Measurements from ENCODE around the gene TMEM44. TPM values are rescaled to one million over a fixed set of nuclear protein-coding genes. Genes with fewer than 3 reads are reported as not detected.
A peak's percentile ranks its signal among the peaks of the same experiment; 100 is the strongest.

TMEM44 gene
- total RNA-seq, 1 experiment from 2014 or later, result 8.3 TPM

GRCh38 chr3:194559530-194559929 is 73.7 kb downstream of the TMEM44 start:
- ChIA-PET CTCF (interaction anchor here (0.6 kb wide), 1 partner anchor 156 kb away, joined by 3 read pairs; no protein-coding TSS in a partner anchor), POLR2A (no interaction called here)
- intact Hi-C loops (cut with micrococcal nuclease), result no loop called here
- no peak overlapping the region for H3K27ac Mint-ChIP-seq (ENCODE audit: low read depth, unreplicated experiment)
- DNase-seq (ENCODE audit: unreplicated experiment), result no peak
- no peaks in the 10 kb centered on the region for H3K27me3 Mint-ChIP-seq (ENCODE audit: insufficient read depth, unreplicated experiment)
- no peaks in the 10 kb centered on the region for H3K9me3 Mint-ChIP-seq (ENCODE audit: unreplicated experiment)
- H3K4me3 Mint-ChIP-seq (ENCODE audit: unreplicated experiment), result no peak overlapping the region
- H3K36me3 Mint-ChIP-seq (ENCODE audit: insufficient read depth, unreplicated experiment), result no peaks in the 10 kb centered on the region
- no peak for TF ChIP-seq CTCF (IDR thresholded peaks at IDR 0.05; ENCODE audit: unreplicated experiment)
- no TSS peak for BruUV-seq (replicated peaks)
- peaks cover 9% of the 10 kb centered on the region for H3K4me1 Mint-ChIP-seq (ENCODE audit: insufficient read depth, unreplicated experiment)

- H3K27ac Mint-ChIP-seq (ENCODE audit: low read depth, unreplicated experiment), result peak overlapping the region; percentile 74
- H3K4me3 Mint-ChIP-seq (ENCODE audit: unreplicated experiment), result peak overlapping the region; percentile 56
- no peak for TF ChIP-seq CTCF (IDR thresholded peaks at IDR 0.05; ENCODE audit: unreplicated experiment)
- no peaks in the 10 kb centered on the region for H3K9me3 Mint-ChIP-seq (ENCODE audit: unreplicated experiment)
- no peaks in the 10 kb centered on the region for H3K27me3 Mint-ChIP-seq (ENCODE audit: insufficient read depth, unreplicated experiment)
- BruUV-seq (replicated peaks), result no TSS peak
- ChIA-PET CTCF (interaction anchor here (0.6 to 1.8 kb wide), 8 partner anchors 11 to 218 kb away, joined by 3 to 6 read pairs (median 4); no protein-coding TSS in a partner anchor), POLR2A (interaction anchor here (0.8 to 1.9 kb wide), 5 partner anchors 9 to 32 kb away, joined by 3 to 7 read pairs (median 4); no protein-coding TSS in a partner anchor)
- intact Hi-C loops (cut with micrococcal nuclease), result no loop called here
- peak; percentile 41 for DNase-seq (ENCODE audit: unreplicated experiment)
- no peaks in the 10 kb centered on the region for H3K36me3 Mint-ChIP-seq (ENCODE audit: insufficient read depth, unreplicated experiment)
- peaks cover 9% of the 10 kb centered on the region for H3K4me1 Mint-ChIP-seq (ENCODE audit: insufficient read depth, unreplicated experiment)
These were observed 76.8 kb downstream of the TMEM44 start for GRCh38 chr3:194556086-194557056.

- H3K27ac Mint-ChIP-seq (ENCODE audit: low read depth, unreplicated experiment), result no peak overlapping the region
- no TSS peak for BruUV-seq (replicated peaks)
- no peaks in the 10 kb centered on the region for H3K27me3 Mint-ChIP-seq (ENCODE audit: insufficient read depth, unreplicated experiment)
- POLR2A ChIA-PET, result interaction anchor here (1.0 to 1.9 kb wide), 2 partner anchors 17 to 31 kb away, joined by 4 to 7 read pairs; no protein-coding TSS in a partner anchor
- peaks cover 9% of the 10 kb centered on the region for H3K4me1 Mint-ChIP-seq (ENCODE audit: insufficient read depth, unreplicated experiment)
- intact Hi-C loops (cut with micrococcal nuclease), result no loop called here
- no peaks in the 10 kb centered on the region for H3K9me3 Mint-ChIP-seq (ENCODE audit: unreplicated experiment)
- TF ChIP-seq CTCF (IDR thresholded peaks at IDR 0.05; ENCODE audit: unreplicated experiment), result no peak
- H3K4me3 Mint-ChIP-seq (ENCODE audit: unreplicated experiment), result no peak overlapping the region
- CTCF ChIA-PET, result interaction anchor here (0.6 to 1.8 kb wide), 5 partner anchors 10 to 219 kb away, joined by 3 to 6 read pairs (median 4); no protein-coding TSS in a partner anchor
- DNase-seq (ENCODE audit: unreplicated experiment), result no peak
- H3K36me3 Mint-ChIP-seq (ENCODE audit: insufficient read depth, unreplicated experiment), result no peaks in the 10 kb centered on the region
These were observed 77.8 kb downstream of the TMEM44 start for GRCh38 chr3:194555175-194556062.
